OCI-LY3 (cell line): ENCODE data around the gene TP53AIP1.

ENCODE experiments used
- H2AFZ ChIP-seq: fragments of 200-600, 300-600 bp; shearing (Covaris generic); 2 replicates; pipeline ENCODE4 v1.6.0; 2014; ENCODE audit warnings: antibody characterized with exemption, low read depth, low read length
- H3K27ac ChIP-seq: fragments of 200-600, 300-600 bp; sonication (generic); 2 replicates; pipeline ENCODE4 v1.5.1; 2014; ENCODE audit warnings: mild to moderate bottlenecking, low read length, moderate library complexity, mixed read lengths
- H3K27me3 ChIP-seq: fragments of 200-600, 300-600 bp; sonication (generic); 2 replicates; pipeline ENCODE4 v1.6.1; 2014; ENCODE audit warnings: low read depth, low read length, mixed read lengths
- H3K36me3 ChIP-seq: fragments of 200-600, 300-600 bp; sonication (generic); replicated peaks from 2 replicates; pipeline ENCODE3; 2014; ENCODE audit warnings: low read depth, low read length, mixed read lengths
- H3K4me1 ChIP-seq: fragments of 300-600, 200-600 bp; sonication (generic); 2 replicates; pipeline ENCODE4 v1.6.1; 2014; ENCODE audit warnings: low read length, mixed read lengths
- H3K4me2 ChIP-seq: fragments of 200-600, 300-600 bp; sonication (generic); 2 replicates; pipeline ENCODE4 v1.6.1; 2014; ENCODE audit warnings: low read length, mixed read lengths
- H3K4me3 ChIP-seq: fragments of 300-600, 200-600 bp; sonication (generic); 2 replicates; pipeline ENCODE4 v1.5.1; 2014; ENCODE audit warnings: antibody characterized with exemption, mild to moderate bottlenecking, low read length, moderate library complexity
- H3K79me2 ChIP-seq: fragments of 300-600, 200-600 bp; shearing (Covaris generic); 2 replicates; pipeline ENCODE4 v1.6.1; 2014; ENCODE audit warnings: mild to moderate bottlenecking, low read length, mixed read lengths
- H3K9ac ChIP-seq: fragments of 300-600, 200-600 bp; shearing (Covaris generic); 2 replicates; pipeline ENCODE4 v1.6.0; 2014; ENCODE audit warnings: mild to moderate bottlenecking, low read length, moderate library complexity
- H3K9me3 ChIP-seq: fragments of 200-600, 300-600 bp; shearing (Covaris generic); 2 replicates; pipeline ENCODE4 v1.6.1; 2014; ENCODE audit warnings: low read length, mixed read lengths; ENCODE audit not compliant: insufficient read depth
- H4K20me1 ChIP-seq: fragments of 200-600, 300-600 bp; sonication (generic); 2 replicates; pipeline ENCODE4 v1.6.1; 2016; ENCODE audit warnings: low read length, mixed read lengths; ENCODE audit not compliant: insufficient read depth
- EZH2phosphoT487 ChIP-seq: fragments of 200-600 bp; shearing (Covaris generic); IDR thresholded peaks from 2 replicates; pipeline ENCODE4 v1.6.1; 2018; ENCODE audit warnings: antibody characterized with exemption, mixed run types, low read depth
- TF ChIP-seq, protein P1 (sequence below): fragments of 200-600, 300-600 bp; sonication (generic); IDR thresholded peaks from 2 replicates; pipeline ENCODE4 v1.5.1; 2014; ENCODE audit warnings: antibody characterized with exemption, low read length, low read depth

The TP53AIP1 gene

DNA sequence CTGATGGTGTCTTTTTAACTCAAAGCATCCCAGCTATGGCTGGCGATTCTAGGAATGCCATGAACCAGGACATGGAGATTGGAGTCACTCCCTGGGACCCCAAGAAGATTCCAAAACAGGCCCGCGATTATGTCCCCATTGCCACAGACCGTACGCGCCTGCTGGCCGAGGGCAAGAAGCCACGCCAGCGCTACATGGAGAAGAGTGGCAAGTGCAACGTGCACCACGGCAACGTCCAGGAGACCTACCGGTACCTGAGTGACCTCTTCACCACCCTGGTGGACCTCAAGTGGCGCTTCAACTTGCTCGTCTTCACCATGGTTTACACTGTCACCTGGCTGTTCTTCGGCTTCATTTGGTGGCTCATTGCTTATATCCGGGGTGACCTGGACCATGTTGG is 31.4 kb downstream of the TP53AIP1 start:
- Histone ChIP-seq H3K36me3 (no peaks in the 10 kb centered on the region), H3K4me3 (no peak overlapping the region), H4K20me1 (no peaks in the 10 kb centered on the region), H3K27me3 (peaks cover 27% of the 10 kb centered on the region), H2AFZ (no peak overlapping the region), H3K9ac (no peak overlapping the region), H3K4me1 (0 out of 2 replicates have a peak, but pooled peaks cover under 1% of the 10 kb centered on the region), H3K27ac (no peak overlapping the region), H3K79me2 (no peaks in the 10 kb centered on the region), H3K9me3 (peaks cover 4% of the 10 kb centered on the region; the same call in 1 of the 2 replicates), H3K4me2 (no peak overlapping the region)
- TF ChIP-seq, protein P1, sequence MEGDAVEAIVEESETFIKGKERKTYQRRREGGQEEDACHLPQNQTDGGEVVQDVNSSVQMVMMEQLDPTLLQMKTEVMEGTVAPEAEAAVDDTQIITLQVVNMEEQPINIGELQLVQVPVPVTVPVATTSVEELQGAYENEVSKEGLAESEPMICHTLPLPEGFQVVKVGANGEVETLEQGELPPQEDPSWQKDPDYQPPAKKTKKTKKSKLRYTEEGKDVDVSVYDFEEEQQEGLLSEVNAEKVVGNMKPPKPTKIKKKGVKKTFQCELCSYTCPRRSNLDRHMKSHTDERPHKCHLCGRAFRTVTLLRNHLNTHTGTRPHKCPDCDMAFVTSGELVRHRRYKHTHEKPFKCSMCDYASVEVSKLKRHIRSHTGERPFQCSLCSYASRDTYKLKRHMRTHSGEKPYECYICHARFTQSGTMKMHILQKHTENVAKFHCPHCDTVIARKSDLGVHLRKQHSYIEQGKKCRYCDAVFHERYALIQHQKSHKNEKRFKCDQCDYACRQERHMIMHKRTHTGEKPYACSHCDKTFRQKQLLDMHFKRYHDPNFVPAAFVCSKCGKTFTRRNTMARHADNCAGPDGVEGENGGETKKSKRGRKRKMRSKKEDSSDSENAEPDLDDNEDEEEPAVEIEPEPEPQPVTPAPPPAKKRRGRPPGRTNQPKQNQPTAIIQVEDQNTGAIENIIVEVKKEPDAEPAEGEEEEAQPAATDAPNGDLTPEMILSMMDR, result no peak
- no peak for TF ChIP-seq EZH2phosphoT487

- H3K27ac ChIP-seq, result no peak overlapping the region
- no peak overlapping the region for H3K9ac ChIP-seq
- H3K36me3 ChIP-seq, result no peaks in the 10 kb centered on the region
- H3K4me1 ChIP-seq, result peaks cover 3% of the 10 kb centered on the region; the same call in 1 of the 2 replicates
- peaks cover 29% of the 10 kb centered on the region for H3K27me3 ChIP-seq
- no peak overlapping the region for H3K4me2 ChIP-seq
- H4K20me1 ChIP-seq, result no peaks in the 10 kb centered on the region
- H2AFZ ChIP-seq, result no peak overlapping the region
- TF ChIP-seq EZH2phosphoT487, result no peak
- TF ChIP-seq, protein P1, result no peak
- peaks cover 5% of the 10 kb centered on the region; the same call in 1 of the 2 replicates for H3K9me3 ChIP-seq
- no peaks in the 10 kb centered on the region for H3K79me2 ChIP-seq
- no peak overlapping the region for H3K4me3 ChIP-seq
Measured at GRCh38 chr11:128910576-128910975, 32.1 kb downstream of the TP53AIP1 start.

DNA sequence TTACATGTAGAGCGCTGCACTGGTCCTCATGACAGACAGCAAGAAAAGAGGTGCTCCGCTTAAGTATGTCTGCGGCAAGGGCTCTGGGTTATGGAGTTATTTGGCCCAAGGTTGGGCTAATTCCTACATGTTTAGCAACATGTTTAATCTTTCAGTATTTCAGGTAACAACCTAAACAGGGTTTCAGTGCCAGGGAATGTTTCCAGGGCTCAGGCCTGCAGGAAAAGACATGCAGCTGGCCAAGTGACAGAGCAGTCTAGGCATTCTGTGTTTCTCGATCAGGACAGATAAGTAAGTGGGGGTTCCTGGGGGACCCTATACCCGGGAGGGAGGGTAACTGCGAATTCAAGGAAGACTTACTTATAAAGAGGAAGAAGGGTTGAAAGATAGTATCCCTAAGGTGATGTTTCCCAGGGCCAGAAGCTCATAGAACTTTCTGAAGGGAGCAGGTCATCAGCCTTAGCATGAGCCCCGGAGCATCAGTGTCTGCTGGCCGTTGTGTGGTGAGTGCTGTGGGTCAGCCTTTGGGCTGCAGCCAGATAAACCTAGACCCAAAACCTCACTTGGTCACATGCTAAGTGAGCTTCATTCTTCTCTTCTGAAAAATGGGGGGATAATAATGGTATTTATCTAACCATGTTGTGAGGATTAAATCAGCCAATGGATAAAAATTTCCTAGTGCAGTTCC is 33.1 kb downstream of the TP53AIP1 start:
- Histone ChIP-seq H3K27ac (no peak overlapping the region), H3K4me2 (no peak overlapping the region), H3K4me1 (peaks cover 7% of the 10 kb centered on the region), H3K9ac (no peak overlapping the region), H3K4me3 (no peak overlapping the region), H3K36me3 (no peaks in the 10 kb centered on the region), H3K9me3 (peaks cover 5% of the 10 kb centered on the region; the same call in 1 of the 2 replicates), H2AFZ (no peak overlapping the region), H3K27me3 (peaks cover 33% of the 10 kb centered on the region), H4K20me1 (no peaks in the 10 kb centered on the region), H3K79me2 (no peaks in the 10 kb centered on the region)
- TF ChIP-seq EZH2phosphoT487, result no peak
- TF ChIP-seq, protein P1, result no peak

- no peak overlapping the region for H2AFZ ChIP-seq
- H3K36me3 ChIP-seq, result no peaks in the 10 kb centered on the region
- H3K4me3 ChIP-seq, result no peak overlapping the region
- no peak overlapping the region for H3K4me2 ChIP-seq
- H3K9ac ChIP-seq, result no peak overlapping the region
- H4K20me1 ChIP-seq, result no peaks in the 10 kb centered on the region
- no peak overlapping the region for H3K27ac ChIP-seq
- peaks cover 9% of the 10 kb centered on the region for H3K4me1 ChIP-seq
- TF ChIP-seq, protein P1, result no peak
- no peak for TF ChIP-seq EZH2phosphoT487
- H3K79me2 ChIP-seq, result no peaks in the 10 kb centered on the region
- peaks cover 42% of the 10 kb centered on the region for H3K27me3 ChIP-seq
- H3K9me3 ChIP-seq, result peaks cover 5% of the 10 kb centered on the region; the same call in 1 of the 2 replicates
Measured at GRCh38 chr11:128908391-128909246, 34.1 kb downstream of the TP53AIP1 start.
